Transverse colon (tissue), 4 donors: ENCODE data around the gene PPFIA1. TPM values are rescaled to one million over a fixed set of nuclear protein-coding genes. Genes with fewer than 3 reads are reported as not detected.

Experiments
- DNase-seq: peaks from one replicate; pipeline ENCODE4 v3.0.0-alpha.2; 2019
- H3K27ac ChIP-seq, 4 donors: fragments of 200-600 bp; sonication (generic); 2 replicates each; pipeline ENCODE4 v1.5.1; 2016 to 2018; ENCODE audit warnings: inconsistent platforms in 4 of 4
- H3K27me3 ChIP-seq: fragments of 200-600 bp; sonication (generic); 2 replicates; pipeline ENCODE4 v1.5.1; 2017; ENCODE audit warnings: inconsistent platforms
- H3K36me3 ChIP-seq, 4 donors: fragments of 200-600 bp; sonication (generic); 2 replicates each; pipeline ENCODE4 v1.5.1; 2017 to 2019; ENCODE audit warnings: inconsistent platforms in 4 of 4
- H3K4me1 ChIP-seq, 4 donors: fragments of 200-600 bp; sonication (generic); 2 replicates each; pipeline ENCODE4 v1.5.1; 2017 to 2020; ENCODE audit warnings: inconsistent platforms in 4 of 4
- H3K4me3 ChIP-seq, 4 donors: fragments of 200-600 bp; sonication (generic); 1 replicate in 1 of 4; 2 replicates in 3 of 4; pipeline versions ENCODE4 v1.5.1 to v1.6.1; 2017 to 2019; ENCODE audit warnings: inconsistent platforms in 4 of 4
- H3K9me3 ChIP-seq, 2 donors: fragments of 200-600 bp; sonication (generic); 2 replicates each; pipeline ENCODE4 v1.5.1; 2017 to 2019; ENCODE audit warnings: inconsistent platforms in 2 of 2
- EP300 ChIP-seq: sonication (generic); formaldehyde crosslinking; IDR thresholded peaks from one replicate; pipeline ENCODE4 v1.6.1; 2017; ENCODE audit warnings: antibody characterized with exemption, low read depth
- POLR2A ChIP-seq: fragments of 450-650 bp; IDR thresholded peaks from one replicate; pipeline ENCODE4 v1.6.1; 2016; ENCODE audit warnings: antibody characterized with exemption, mild to moderate bottlenecking, moderate library complexity
- POLR2AphosphoS5 ChIP-seq, 3 donors: sonication (generic); formaldehyde crosslinking; IDR thresholded peaks; one replicate each; pipeline ENCODE4 v1.6.1; 2016; ENCODE audit warnings: antibody characterized with exemption in 3 of 3
- WGBS, 2 donors: methylation state at CpG; one replicate each; pipeline ENCODE4 v1.1.5; 2018; ENCODE audit warnings: low coverage in 1 of 2; 5-methylcytosine and 5-hydroxymethylcytosine counted together
- in situ Hi-C, 4 donors: fragments of 200-750 bp; cut with MboI; loops; one replicate each; pipeline versions ENCODE4 v1.15.0 to v1.15.1; 2017; ENCODE audit warnings: low sequenced_read_pairs in 3 of 4, low pct_ligation_motif_present in 1 of 4, low pct_unique_long_range_greater_than_20kb in 1 of 4
- intact Hi-C: fragments of 100-400 bp; cut with DNase I; formaldehyde crosslinking; loops from one replicate; pipeline ENCODE4 v1.15.1; 2023; ENCODE audit warnings: low total_unique reads
- total RNA-seq, 4 donors: library from RNA; depleted of rRNA; stranded (reverse); fragments of >200 nt; gene quantifications; one replicate each; pipeline ENCODE4 v1.1.0, GENCODE V29; 2016
- TF ChIP-seq, protein P1 (sequence below), 5 experiments: fragments of 200-600 bp in 3 of 5; fragments of 450-650 bp in 2 of 5; sonication (generic) in 3 of 5; IDR thresholded peaks; 1 replicate in 2 of 5; 2 replicates in 3 of 5; pipeline ENCODE4 v1.5.1; 2016 to 2017; ENCODE audit warnings: antibody characterized with exemption in 5 of 5, inconsistent platforms in 3 of 5, mild to moderate bottlenecking in 2 of 5, moderate library complexity in 1 of 5

PPFIA1 gene
- total RNA-seq, 4 donors from 2014 or later, result 42.6 to 143 (median 72.8) TPM

DNA sequence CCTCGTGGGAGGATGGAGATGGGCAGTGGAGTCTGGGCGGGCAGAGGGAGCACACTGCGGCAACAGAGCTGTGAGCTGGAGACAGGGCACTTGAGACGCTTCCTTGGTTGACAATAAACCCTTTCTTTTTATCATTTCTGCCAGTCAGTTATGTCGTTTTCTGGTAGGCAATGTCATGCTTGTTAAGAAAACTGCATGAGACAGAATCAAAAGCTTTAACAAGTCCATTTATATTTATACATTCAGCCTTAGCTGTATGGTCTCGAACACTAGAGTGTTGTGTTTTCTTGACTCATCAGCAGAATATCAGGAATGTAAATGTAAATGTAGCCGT lies 31.9 kb downstream of the PPFIA1 start:
- in situ Hi-C loops (no loop called here), intact Hi-C loops (no loop called here)
- Histone ChIP-seq H3K27me3 (no peaks in the 10 kb centered on the region), H3K36me3 (peaks cover 0 to 6% (median 0%) of the 10 kb centered on the region in 4 donors), H3K9me3 (no peaks in the 10 kb centered on the region), H3K27ac (no peak overlapping the region), H3K4me1 (peaks cover 0 to 25% (median 8%) of the 10 kb centered on the region in 4 donors), H3K4me3 (no peak overlapping the region)
- DNase-seq, result no peak
- 86 to 92% methylated on average over 7 of the region's 7 CpGs for WGBS, 2 donors
- no peak for TF ChIP-seq POLR2A
- no peak for TF ChIP-seq POLR2AphosphoS5 (IDR thresholded peaks at IDR 0.05)
- TF ChIP-seq, protein P1, sequence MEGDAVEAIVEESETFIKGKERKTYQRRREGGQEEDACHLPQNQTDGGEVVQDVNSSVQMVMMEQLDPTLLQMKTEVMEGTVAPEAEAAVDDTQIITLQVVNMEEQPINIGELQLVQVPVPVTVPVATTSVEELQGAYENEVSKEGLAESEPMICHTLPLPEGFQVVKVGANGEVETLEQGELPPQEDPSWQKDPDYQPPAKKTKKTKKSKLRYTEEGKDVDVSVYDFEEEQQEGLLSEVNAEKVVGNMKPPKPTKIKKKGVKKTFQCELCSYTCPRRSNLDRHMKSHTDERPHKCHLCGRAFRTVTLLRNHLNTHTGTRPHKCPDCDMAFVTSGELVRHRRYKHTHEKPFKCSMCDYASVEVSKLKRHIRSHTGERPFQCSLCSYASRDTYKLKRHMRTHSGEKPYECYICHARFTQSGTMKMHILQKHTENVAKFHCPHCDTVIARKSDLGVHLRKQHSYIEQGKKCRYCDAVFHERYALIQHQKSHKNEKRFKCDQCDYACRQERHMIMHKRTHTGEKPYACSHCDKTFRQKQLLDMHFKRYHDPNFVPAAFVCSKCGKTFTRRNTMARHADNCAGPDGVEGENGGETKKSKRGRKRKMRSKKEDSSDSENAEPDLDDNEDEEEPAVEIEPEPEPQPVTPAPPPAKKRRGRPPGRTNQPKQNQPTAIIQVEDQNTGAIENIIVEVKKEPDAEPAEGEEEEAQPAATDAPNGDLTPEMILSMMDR (IDR thresholded peaks at IDR 0.05), result no peak
- TF ChIP-seq EP300, result no peak

DNA sequence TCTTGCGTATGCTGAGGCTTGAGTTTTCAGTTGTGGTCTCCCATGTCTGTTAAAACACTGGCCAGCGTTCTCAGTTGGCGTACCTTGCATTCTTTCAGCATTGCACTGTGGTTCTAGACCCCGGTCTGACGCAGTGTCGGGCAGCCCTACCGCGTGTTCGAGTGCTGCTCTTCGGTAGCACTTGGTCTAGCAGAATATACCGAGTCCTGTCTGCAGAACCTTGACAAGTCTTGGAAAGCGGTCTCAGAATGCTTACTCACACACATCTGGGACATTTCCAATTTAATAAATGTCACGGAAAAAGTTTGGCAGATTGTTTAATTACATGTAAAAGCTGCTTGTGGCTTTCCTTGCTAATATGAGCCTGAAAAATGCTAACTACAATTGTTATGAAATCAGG lies 32.6 kb downstream of the PPFIA1 start:
- H3K4me3 ChIP-seq, result no peak overlapping the region
- 84 to 86% methylated on average over 8 to 13 of the region's 13 CpGs for WGBS, 2 donors
- peaks cover 0 to 30% (median 10%) of the 10 kb centered on the region in 4 donors for H3K4me1 ChIP-seq
- no peak for DNase-seq
- intact Hi-C loops, result no loop called here
- in situ Hi-C loops, result no loop called here
- H3K27me3 ChIP-seq, result no peaks in the 10 kb centered on the region
- H3K27ac ChIP-seq, result no peak overlapping the region
- H3K9me3 ChIP-seq, result no peaks in the 10 kb centered on the region
- H3K36me3 ChIP-seq, result peaks cover 0 to 6% (median 1%) of the 10 kb centered on the region in 4 donors
- TF ChIP-seq POLR2A, result no peak
- TF ChIP-seq, protein P1 (IDR thresholded peaks at IDR 0.05), result no peak
- TF ChIP-seq EP300, result no peak
- TF ChIP-seq POLR2AphosphoS5 (IDR thresholded peaks at IDR 0.05), result no peak

DNA sequence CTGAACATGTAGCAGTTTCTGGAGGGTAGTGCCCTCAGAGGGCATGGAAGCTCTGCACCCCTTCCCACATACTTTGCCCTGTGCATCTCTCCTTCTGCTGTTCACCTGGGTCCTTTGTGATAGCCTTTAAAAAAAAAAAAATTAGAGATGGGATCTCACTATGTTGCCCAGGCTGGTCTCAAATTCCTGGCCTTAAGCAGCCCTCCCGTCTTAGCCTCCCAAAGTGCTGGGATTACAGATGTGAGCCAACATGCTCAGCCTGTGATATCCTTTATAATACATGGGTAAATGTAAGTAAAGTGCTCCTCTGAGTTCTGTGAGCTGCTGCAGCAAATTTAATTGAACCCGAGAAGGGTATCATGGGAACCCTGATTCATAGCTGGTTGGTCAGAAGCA lies 33.7 kb downstream of the PPFIA1 start:
- no peak for DNase-seq
- in situ Hi-C loops (no loop called here), intact Hi-C loops (no loop called here)
- peaks cover 0 to 7% (median 1%) of the 10 kb centered on the region in 4 donors for H3K36me3 ChIP-seq
- H3K27me3 ChIP-seq, result no peaks in the 10 kb centered on the region
- H3K9me3 ChIP-seq, result no peaks in the 10 kb centered on the region
- H3K4me3 ChIP-seq, result no peak overlapping the region
- H3K4me1 ChIP-seq, result peaks cover 0 to 30% (median 10%) of the 10 kb centered on the region in 4 donors
- 93% methylated on average over 2 of the region's 2 CpGs; no CpG with 5 or more reads in 1 of the 2 donors for WGBS, 2 donors
- TF ChIP-seq EP300, result no peak
- TF ChIP-seq, protein P1 (IDR thresholded peaks at IDR 0.05), result no peak
- TF ChIP-seq POLR2AphosphoS5 (IDR thresholded peaks at IDR 0.05), result no peak
- no peak for TF ChIP-seq POLR2A
- no peak overlapping the region for H3K27ac ChIP-seq

DNA sequence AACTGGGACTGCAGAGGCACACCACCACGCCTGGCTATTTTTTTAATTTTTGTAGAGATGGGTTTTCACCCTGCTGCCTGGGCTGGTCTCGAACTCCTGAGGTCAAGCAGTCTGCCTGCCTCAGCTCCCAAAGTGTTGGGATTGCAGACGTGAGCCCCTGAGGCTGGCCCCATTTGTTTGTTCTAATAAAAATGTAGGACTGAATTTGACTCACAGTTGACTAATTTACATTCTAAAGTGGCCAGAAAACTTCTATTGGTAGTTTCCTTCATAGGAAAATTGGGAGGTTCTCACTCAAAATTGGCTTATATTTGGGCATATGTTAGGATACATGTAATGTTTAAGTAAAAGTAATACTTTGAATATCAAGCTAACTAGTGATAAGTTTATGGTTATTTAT lies 35.0 kb downstream of the PPFIA1 start:
- 91% methylated on average over 3 of the region's 3 CpGs; no CpG with 5 or more reads in 1 of the 2 donors for WGBS, 2 donors
- TF ChIP-seq, protein P1 (IDR thresholded peaks at IDR 0.05), result no peak
- TF ChIP-seq POLR2A, result no peak
- TF ChIP-seq EP300, result no peak
- TF ChIP-seq POLR2AphosphoS5 (IDR thresholded peaks at IDR 0.05), result no peak
- H3K4me3 ChIP-seq, result no peak overlapping the region
- H3K27me3 ChIP-seq, result no peaks in the 10 kb centered on the region
- intact Hi-C loops (no loop called here), in situ Hi-C loops (no loop called here)
- DNase-seq, result no peak
- H3K9me3 ChIP-seq, result no peaks in the 10 kb centered on the region
- peaks cover 0 to 7% (median 0%) of the 10 kb centered on the region in 4 donors for H3K36me3 ChIP-seq
- H3K27ac ChIP-seq, result no peak overlapping the region
- H3K4me1 ChIP-seq, result peaks cover 0 to 30% (median 10%) of the 10 kb centered on the region in 4 donors
